ENCODE results near the gene ZNF683.
"Not testable (repeated sequence)": the region's sequence is repeated elsewhere in the genome, so short reads cannot be mapped to it uniquely, and the experiment has no call there.

Gene ZNF683

DNA sequence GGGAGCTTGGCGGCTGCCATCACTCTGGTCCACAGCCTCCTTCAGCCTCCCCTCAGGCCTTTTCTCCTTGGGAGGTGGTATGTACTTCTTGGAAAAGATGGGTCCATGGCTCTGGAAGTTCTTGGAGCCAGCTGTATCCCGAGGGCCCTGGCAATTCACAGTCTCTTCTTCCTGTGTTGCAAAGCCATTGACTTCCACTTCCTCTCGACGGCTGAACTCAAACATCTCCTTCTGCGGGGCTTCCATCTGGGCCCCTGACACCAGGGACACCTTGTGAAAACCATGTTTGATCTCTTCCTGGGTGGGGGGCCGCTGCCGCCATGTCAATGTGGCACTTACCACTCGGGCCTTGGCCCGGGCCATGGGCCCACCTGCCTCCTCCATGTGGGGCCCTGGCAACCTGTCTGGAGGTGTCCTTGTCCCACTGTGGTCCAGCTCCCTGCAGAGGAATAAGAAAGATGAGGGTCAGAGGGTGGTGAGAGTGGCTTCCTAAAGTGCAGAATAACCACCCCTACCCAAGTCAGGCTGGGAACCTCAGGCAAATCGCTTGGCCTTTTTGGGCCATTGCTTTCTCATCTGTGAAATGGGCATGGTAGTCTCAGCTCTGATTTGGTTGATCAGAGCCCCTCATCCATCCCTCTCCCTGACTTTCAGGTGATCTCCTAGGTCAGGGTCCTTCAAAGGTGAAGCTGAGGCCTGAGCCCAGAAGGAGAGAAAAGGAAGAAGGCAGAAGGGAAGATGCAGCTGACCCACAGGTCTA, 26.1 kb downstream of the ZNF683 start:
- H3K4me3 Mint-ChIP-seq: no peak overlapping the region
- H3K9me3 Mint-ChIP-seq: no peaks in the 10 kb centered on the region
- H3K27ac Mint-ChIP-seq: no peak overlapping the region
- H3K27me3 Mint-ChIP-seq (ENCODE audit: low read depth): peaks cover 5% of the 10 kb centered on the region
- DNase-seq (ENCODE audit: low spot score): no peak
- no peaks in the 10 kb centered on the region for H3K36me3 Mint-ChIP-seq (ENCODE audit: low read depth)
- no peaks in the 10 kb centered on the region for H3K4me1 Mint-ChIP-seq (ENCODE audit: low read depth)

DNA sequence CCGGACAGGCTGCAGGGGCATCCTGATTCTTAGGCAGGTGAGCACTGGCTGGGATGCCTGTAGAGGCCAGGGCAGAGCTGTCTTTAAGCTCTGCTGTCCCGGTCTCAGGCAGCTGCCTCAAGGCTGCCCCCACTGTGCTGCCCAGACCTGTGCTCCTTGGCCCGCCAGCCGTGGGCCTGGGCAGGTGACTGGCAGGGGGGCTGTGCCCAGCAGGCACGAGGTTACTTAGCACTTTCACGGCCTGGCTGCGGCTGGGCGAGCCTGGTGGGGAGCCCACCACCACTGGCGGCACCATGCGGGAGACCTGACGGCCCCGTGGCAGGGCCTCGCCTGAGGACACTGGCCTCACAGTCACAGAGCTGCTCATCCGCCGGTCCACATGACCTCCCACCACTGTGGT, 26.8 kb downstream of the ZNF683 start:
- Mint-ChIP-seq H3K4me1 (ENCODE audit: low read depth) (no peaks in the 10 kb centered on the region), H3K27ac (no peak overlapping the region), H3K27me3 (ENCODE audit: low read depth) (peaks cover 5% of the 10 kb centered on the region), H3K9me3 (no peaks in the 10 kb centered on the region), H3K4me3 (no peak overlapping the region), H3K36me3 (ENCODE audit: low read depth) (no peaks in the 10 kb centered on the region)
- no peak for DNase-seq (ENCODE audit: low spot score)

DNA sequence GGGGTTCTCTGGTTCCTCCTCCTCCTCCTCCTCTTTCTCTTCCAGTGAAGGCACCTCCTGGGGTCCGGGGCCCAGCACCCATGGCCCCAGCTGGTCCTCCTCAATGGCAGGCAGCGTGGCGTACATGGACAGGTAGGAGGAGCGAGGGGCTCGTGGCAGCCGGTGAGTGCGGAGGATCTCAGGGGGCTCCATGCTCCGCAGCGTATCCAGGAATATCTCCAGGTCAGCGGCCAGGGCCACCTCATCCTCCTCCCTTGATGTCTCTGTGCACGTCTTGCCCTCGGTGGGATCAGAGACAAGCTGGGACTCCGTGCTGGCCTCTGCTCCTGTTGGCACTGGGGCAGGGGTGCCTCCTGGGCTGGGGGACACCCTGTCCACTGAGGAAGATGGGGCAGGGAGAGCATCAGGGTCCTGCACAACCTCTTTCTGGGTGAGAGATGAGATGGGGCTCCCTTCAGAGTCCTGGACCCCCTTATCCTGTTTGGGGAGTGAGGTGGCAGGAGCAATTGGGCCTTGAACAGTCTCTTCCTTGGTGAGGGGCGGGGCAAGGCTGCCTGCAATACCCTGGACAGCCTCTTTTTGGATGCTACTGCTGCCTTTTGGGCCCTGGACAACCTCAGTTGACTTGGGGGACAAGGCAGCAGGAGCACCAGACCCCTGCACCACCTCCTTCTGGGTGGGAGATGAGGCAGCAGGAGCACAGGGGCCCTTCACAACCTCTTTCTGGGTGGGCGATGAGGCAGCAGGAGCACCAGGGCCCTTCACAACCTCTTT, 28.2 kb downstream of the ZNF683 start:
- no peak overlapping the region for H3K27ac Mint-ChIP-seq
- H3K27me3 Mint-ChIP-seq (ENCODE audit: low read depth): peaks cover 9% of the 10 kb centered on the region
- DNase-seq (ENCODE audit: low spot score): no peak
- no peaks in the 10 kb centered on the region for H3K9me3 Mint-ChIP-seq
- H3K36me3 Mint-ChIP-seq (ENCODE audit: low read depth): no peaks in the 10 kb centered on the region
- no peaks in the 10 kb centered on the region for H3K4me1 Mint-ChIP-seq (ENCODE audit: low read depth)
- no peak overlapping the region for H3K4me3 Mint-ChIP-seq

DNA sequence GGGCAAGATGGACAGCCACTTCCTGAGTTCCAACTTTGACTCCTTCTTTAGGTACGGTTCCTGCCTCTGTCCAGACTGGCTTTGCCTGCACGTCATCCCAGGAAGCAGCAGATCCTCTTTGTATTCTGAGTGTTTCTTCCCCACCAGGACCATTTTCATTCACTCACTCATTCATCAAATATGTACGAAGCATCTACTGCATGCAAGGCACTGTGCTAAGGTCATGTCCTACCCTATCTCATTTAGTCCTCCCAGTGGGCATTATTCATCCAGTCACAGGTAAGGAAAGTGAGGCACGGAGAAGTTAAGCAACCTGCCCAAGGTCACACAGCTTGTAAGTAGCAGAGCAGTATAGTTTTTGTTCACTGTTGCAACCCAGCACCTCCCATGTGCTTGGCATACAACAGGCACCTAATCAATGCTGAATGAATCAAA, 32.5 kb downstream of the ZNF683 start:
- H3K4me1 Mint-ChIP-seq (ENCODE audit: low read depth): peaks cover 9% of the 10 kb centered on the region
- no peak overlapping the region for H3K4me3 Mint-ChIP-seq
- no peak overlapping the region for H3K27ac Mint-ChIP-seq
- peaks cover 23% of the 10 kb centered on the region for H3K27me3 Mint-ChIP-seq (ENCODE audit: low read depth)
- no peaks in the 10 kb centered on the region for H3K9me3 Mint-ChIP-seq
- no peak for DNase-seq (ENCODE audit: low spot score)
- H3K36me3 Mint-ChIP-seq (ENCODE audit: low read depth): no peaks in the 10 kb centered on the region

DNA sequence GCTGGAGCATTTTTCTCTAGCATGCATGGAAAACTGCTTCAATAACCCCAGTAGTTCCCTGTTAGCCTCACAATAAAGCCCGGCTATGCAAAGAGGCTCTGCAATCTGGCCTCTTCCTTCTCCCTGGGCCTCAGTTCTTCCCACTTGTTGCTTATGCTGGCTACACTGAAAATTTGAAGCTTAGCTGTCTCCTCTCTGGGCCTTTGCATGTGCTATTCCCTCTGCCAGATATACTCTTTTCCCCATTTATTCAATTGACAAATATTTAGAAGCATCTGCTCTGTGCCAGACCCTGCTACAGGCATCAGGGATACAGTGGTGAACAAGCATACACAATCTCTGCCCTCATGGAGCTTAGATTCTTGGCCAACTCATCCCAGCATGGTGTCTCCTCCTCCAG, 33.9 kb downstream of the ZNF683 start:
- peaks cover 32% of the 10 kb centered on the region for H3K27me3 Mint-ChIP-seq (ENCODE audit: low read depth)
- no peak for DNase-seq (ENCODE audit: low spot score)
- no peaks in the 10 kb centered on the region for H3K9me3 Mint-ChIP-seq
- H3K4me3 Mint-ChIP-seq: no peak overlapping the region
- H3K36me3 Mint-ChIP-seq (ENCODE audit: low read depth): no peaks in the 10 kb centered on the region
- no peak overlapping the region for H3K27ac Mint-ChIP-seq
- peaks cover 9% of the 10 kb centered on the region for H3K4me1 Mint-ChIP-seq (ENCODE audit: low read depth)

DNA sequence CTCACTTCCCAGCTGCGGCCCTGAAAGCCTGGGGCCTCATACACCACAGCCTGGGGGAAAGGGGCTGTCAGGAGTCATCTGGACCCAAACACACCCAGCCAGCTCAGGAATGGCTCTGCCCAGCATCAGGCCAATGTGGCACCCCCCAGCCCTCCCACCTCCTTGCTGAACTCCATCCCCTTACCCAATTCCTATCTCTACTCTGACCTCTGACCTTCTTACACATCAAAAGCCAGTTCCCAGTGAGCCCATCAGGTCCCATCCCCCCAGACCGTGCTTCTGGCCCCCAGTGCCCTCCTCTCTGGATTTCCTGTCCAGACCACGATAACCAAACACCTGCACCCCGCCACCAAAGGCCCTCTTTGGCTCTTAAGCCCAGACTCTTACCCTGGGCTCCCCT, 34.9 kb downstream of the ZNF683 start:
- H3K27me3 Mint-ChIP-seq (ENCODE audit: low read depth): peaks cover 32% of the 10 kb centered on the region
- H3K27ac Mint-ChIP-seq: no peak overlapping the region
- H3K36me3 Mint-ChIP-seq (ENCODE audit: low read depth): no peaks in the 10 kb centered on the region
- H3K4me3 Mint-ChIP-seq: peak overlapping the region; percentile 40
- H3K4me1 Mint-ChIP-seq (ENCODE audit: low read depth): peaks cover 9% of the 10 kb centered on the region
- no peaks in the 10 kb centered on the region for H3K9me3 Mint-ChIP-seq
- no peak for DNase-seq (ENCODE audit: low spot score)

DNA sequence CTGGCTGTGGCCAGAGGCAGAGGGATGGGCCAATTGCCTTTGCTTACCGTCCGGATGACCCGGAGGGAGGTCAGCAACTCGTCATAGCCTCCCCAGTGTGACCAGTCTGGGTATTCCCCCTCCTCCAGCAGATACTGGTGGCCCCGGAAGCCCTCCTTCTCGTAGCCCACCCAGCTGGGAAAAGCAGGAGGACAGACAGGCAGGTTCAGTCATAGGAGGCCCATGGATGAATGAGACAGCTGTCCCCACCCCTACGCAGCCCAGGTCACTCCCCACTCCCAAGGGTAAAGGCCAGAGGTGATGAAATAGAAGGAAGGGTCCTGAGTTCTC, 35.4 kb downstream of the ZNF683 start:
- Mint-ChIP-seq H3K27me3 (ENCODE audit: low read depth) (peaks cover 30% of the 10 kb centered on the region), H3K4me1 (ENCODE audit: low read depth) (peaks cover 9% of the 10 kb centered on the region), H3K36me3 (ENCODE audit: low read depth) (no peaks in the 10 kb centered on the region), H3K27ac (no peak overlapping the region), H3K9me3 (no peaks in the 10 kb centered on the region), H3K4me3 (peak overlapping the region; percentile 40)
- no peak for DNase-seq (ENCODE audit: low spot score)

DNA sequence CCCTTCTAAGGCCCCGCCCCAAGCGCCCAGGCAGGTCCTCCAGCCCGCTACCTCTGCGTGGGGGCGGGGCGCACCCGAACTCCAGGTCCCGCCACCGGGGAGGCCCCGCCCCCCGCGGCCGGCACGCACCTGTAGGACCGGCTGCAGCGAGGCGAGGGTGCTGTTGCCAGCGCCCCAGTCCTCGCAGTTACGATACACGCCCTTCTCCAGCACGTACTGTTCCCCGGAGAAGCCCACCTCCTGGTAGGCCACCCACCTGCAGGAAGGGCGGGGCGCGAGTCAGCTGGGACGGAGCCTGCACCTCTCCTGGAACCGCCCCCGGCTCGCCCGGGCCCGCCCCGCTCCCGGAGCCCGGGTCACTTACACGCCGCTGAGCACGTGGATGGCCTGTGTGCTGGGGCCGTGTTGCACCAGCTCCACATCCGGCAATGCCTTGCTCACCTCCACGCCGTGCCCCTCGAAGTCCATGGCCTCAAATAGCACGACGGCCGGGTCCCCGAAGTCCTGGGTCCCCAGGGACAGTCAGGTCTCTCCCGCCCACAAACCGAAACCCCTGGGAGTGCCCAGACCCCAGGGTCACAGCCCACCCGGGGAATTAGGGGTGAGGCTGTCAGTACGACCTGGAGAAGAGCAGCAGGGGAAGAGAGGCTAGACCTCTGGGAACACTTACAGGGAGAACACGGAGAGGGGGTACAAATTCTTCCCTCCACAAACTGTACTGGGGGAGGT, 35.9 kb downstream of the ZNF683 start:
- Mint-ChIP-seq H3K36me3 (ENCODE audit: low read depth) (no peaks in the 10 kb centered on the region), H3K4me3 (peak overlapping the region; percentile 88), H3K27ac (no peak overlapping the region), H3K9me3 (no peaks in the 10 kb centered on the region), H3K27me3 (ENCODE audit: low read depth) (peaks cover 28% of the 10 kb centered on the region), H3K4me1 (ENCODE audit: low read depth) (peaks cover 9% of the 10 kb centered on the region)
- DNase-seq (ENCODE audit: low spot score): peak; percentile 56

DNA sequence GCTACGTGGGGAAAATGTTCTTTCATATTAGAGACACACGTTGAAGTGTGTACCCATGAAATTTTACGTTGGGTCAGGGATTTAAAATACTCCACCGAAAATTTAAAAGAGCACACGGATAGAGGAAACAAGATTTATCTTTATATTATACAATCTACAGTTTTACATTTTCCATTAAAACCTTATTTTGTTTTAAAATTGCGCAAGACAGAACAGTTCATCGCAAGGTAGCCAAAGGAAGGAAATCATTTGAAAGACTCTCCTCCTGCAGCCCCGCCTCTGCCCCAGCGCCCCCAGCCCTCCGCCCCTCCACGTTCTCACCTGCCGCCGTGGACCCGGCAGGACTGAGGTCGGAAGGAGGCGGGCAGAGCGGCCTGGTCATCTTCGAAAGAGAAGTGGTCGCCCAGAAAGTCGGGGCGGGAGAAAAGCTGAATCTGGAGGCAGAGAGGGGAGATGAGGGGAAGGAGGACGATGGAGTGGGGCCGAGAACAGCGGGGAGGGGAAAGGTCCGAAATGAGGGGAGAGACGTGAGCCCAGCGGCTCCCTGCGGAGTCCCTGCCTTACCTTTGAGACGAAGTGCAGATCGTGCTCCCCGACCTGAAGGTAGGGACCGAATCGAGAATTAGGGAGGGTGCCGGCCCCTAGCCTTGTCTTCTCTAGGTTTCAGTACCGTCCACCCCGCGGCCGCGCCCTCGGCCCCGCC, 36.6 kb downstream of the ZNF683 start:
- H3K27ac Mint-ChIP-seq: no peak overlapping the region
- DNase-seq (ENCODE audit: low spot score): no peak

DNA sequence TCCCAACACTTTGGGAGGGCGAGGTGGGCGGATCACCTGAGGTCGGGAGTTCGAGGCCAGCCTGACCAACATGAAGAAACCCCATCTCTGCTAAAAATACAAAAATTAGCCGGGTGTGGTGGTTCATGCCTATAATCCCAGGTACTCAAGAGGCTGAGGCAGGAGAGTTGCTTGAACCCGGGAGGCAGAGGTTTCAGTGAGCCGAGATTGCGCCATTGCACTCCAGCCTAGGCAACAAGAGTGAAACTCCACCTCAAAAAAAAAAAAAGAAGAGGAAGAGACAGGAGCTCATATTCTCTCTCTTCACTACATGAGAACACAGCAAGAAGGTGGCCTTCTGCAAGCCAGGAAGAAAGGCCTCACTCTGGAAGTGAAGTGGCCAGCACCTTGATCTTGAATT, 39.2 kb downstream of the ZNF683 start:
- H3K27ac Mint-ChIP-seq; DNase-seq (ENCODE audit: low spot score); H3K9me3 Mint-ChIP-seq; H3K4me3 Mint-ChIP-seq; H3K4me1 Mint-ChIP-seq (ENCODE audit: low read depth); H3K36me3 Mint-ChIP-seq (ENCODE audit: low read depth): not testable (repeated sequence)
- peaks cover 21% of the 10 kb centered on the region for H3K27me3 Mint-ChIP-seq (ENCODE audit: low read depth)

More for the DNA sequence above, 36.6 kb downstream of the ZNF683 start:
- H3K4me1 Mint-ChIP-seq (ENCODE audit: low read depth): peaks cover 9% of the 10 kb centered on the region
- no peaks in the 10 kb centered on the region for H3K36me3 Mint-ChIP-seq (ENCODE audit: low read depth)
- no peaks in the 10 kb centered on the region for H3K9me3 Mint-ChIP-seq
- H3K27me3 Mint-ChIP-seq (ENCODE audit: low read depth): peaks cover 31% of the 10 kb centered on the region
- H3K4me3 Mint-ChIP-seq: peak overlapping the region; percentile 88

DNA sequence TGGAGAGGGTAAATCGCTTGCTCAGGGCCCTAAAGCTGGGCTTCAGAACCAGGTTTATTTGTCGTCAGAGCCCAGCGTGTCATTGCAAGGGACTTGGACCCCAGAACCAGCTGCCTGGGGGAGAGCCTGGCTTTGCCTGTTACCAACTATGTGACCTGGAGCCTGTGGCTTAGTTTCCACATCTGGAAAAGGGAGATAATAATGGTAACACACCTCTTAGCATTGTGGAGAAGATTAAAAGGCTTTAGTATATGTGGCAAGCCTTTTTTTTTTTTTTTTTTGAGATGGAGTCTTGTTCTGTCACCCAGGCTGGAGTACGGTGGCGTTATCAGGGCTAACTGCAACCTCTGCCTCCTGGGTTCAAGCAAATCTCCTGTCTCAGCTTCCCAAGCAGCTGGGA, 42.3 kb downstream of the ZNF683 start:
- Mint-ChIP-seq H3K27me3 (ENCODE audit: low read depth) (peaks cover 13% of the 10 kb centered on the region), H3K4me1 (ENCODE audit: low read depth) (no peaks in the 10 kb centered on the region), H3K27ac (no peak overlapping the region), H3K36me3 (ENCODE audit: low read depth) (peaks cover 2% of the 10 kb centered on the region), H3K4me3 (no peak overlapping the region), H3K9me3 (no peaks in the 10 kb centered on the region)
- no peak for DNase-seq (ENCODE audit: low spot score)

DNA sequence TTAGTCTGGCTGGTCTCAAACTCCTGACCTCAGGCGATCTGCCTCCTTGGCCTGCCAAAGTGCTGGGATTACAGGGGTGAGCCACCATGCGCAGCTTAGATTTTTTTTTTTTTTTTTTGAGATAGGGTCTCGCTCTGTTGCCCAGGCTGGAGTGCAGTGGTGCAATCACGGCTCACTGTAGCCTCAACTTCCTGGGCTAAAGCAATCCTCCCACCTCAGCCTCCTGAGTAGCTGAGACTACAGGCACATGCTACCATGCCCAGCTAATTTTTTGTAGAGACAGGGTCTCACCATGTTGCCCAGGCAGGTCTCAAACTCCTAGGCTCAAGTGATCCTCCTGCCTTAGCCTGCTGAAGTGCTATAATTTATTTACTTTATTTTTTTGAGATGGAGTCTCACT, 43.2 kb downstream of the ZNF683 start:
- not testable (repeated sequence) for DNase-seq (ENCODE audit: low spot score); H3K27me3 Mint-ChIP-seq (ENCODE audit: low read depth); H3K4me3 Mint-ChIP-seq; H3K27ac Mint-ChIP-seq; H3K4me1 Mint-ChIP-seq (ENCODE audit: low read depth); H3K9me3 Mint-ChIP-seq; H3K36me3 Mint-ChIP-seq (ENCODE audit: low read depth)

DNA sequence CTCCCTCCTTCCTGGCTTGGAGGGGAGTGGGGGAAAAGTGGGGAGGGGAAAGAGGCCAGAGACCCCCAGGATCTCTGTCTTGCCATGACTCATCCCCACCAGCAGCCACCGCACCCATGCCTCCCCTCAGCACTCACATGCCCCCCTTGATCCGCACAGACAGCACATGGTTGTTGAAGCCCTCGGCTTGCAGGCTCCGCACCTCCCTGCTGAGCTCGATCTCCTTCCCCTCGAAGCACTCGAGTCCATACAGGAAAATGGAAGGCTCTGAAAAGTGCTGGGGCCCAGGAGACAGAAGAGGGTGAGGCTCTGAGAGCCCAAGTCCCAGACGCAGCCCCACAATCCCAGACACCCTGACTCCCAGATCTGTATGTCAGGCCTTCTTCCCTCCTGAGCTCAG, 44.0 kb downstream of the ZNF683 start:
- DNase-seq (ENCODE audit: low spot score): no peak
- Mint-ChIP-seq H3K4me1 (ENCODE audit: low read depth) (no peaks in the 10 kb centered on the region), H3K4me3 (no peak overlapping the region), H3K27ac (no peak overlapping the region), H3K9me3 (no peaks in the 10 kb centered on the region), H3K27me3 (ENCODE audit: low read depth) (peaks cover 4% of the 10 kb centered on the region), H3K36me3 (ENCODE audit: low read depth) (peaks cover 9% of the 10 kb centered on the region)

DNA sequence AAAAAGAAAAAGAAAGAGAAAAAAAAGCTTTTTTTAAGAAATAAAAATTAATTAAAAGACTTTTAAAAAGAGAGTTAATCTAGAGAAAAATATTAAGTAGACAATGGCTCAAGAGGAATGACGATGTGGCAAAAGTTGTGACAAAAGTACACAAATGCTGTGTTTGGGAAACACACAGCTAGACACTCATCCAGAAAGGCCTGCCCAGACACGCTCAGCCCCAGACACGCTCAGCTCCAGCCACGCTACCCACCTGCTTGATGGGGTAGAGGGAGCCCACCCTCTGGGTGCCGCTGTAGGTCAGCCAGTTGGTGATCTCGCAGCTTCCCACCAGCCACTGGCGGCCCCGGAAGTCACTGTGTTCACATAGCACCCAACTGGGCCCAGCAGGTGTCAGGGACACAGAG, 44.6 kb downstream of the ZNF683 start:
- Mint-ChIP-seq H3K27me3 (ENCODE audit: low read depth) (peaks cover 4% of the 10 kb centered on the region), H3K36me3 (ENCODE audit: low read depth) (peaks cover 13% of the 10 kb centered on the region), H3K9me3 (no peaks in the 10 kb centered on the region), H3K27ac (no peak overlapping the region), H3K4me1 (ENCODE audit: low read depth) (peaks cover 1% of the 10 kb centered on the region), H3K4me3 (no peak overlapping the region)
- no peak for DNase-seq (ENCODE audit: low spot score)
